Activated CD8-positive, alpha-beta memory T cell treated with anti-CD3 and anti-CD28 coated beads, Interleukin-2, amount 50 U/mL, for 1 hour (primary cell): ENCODE data around the gene UMODL1.
"Not testable (repeated sequence)": the region's sequence is repeated elsewhere in the genome, so short reads cannot be mapped to it uniquely, and the experiment has no call there.

Source experiments
- DNase-seq: peaks from one replicate; pipeline ENCODE4 v3.0.0-alpha.2; 2020; ENCODE audit errors: extremely low read depth

UMODL1 gene

DNA sequence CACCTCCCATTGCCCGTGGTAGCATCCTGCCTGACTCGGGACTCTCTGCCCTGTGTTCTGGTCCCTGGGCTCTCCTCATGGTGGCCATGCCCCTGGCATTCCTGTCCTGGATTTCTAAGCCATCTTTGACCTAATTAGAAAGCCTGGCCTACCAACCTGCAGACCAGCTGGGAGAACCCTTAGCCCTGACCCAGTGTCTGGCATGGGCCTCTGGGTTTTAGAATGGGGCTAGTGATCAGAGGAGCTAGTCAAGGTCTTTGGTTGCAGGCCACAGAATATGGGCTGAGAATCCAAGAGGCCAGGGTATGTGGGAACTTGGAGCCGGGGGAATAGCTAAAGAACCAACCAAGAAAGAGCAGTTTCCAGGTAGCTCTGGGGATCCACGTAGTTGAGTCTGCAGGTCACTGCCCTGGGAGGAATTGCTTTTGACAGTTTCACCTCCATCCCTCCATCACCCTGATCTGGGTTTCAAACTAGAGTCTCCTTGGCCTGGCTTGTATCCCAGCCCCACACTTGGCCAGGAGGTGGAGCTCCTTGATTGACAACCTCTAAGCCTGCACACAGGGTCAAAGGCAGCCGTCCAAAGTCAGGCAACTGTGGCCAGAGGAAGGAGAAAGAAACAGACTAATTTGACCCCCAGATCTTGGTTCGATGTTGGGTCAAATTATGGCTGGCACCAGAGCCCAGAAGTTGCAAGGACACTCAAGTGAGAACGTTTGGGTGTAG lies 93.1 kb downstream of the UMODL1 start:
- DNase-seq, result no peak

GRCh38 chr21:42164818-42165217 lies 93.7 kb downstream of the UMODL1 start:
- DNase-seq, result no peak

- DNase-seq, result no peak
Observed at GRCh38 chr21:42165901-42166300, 94.8 kb downstream of the UMODL1 start.

DNA sequence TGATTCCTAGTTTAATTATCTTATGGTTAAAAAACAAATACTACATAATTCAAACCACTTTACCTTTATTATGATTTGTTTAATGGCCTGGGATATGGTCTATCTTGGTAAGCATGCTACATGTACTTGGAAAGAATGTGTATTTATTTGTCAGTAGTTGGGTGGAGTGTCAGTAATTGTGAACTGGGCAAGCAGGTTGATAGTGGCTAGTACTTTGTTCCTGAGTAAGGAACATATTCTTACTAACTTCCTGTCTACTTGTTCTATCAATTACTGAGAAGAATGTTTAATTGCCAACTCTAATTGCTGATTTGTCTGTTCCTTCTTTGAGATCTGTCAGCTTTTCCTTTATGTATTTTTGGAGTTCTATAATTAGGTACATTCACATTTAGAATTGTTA lies 98.6 kb downstream of the UMODL1 start:
- DNase-seq, result no peak

DNA sequence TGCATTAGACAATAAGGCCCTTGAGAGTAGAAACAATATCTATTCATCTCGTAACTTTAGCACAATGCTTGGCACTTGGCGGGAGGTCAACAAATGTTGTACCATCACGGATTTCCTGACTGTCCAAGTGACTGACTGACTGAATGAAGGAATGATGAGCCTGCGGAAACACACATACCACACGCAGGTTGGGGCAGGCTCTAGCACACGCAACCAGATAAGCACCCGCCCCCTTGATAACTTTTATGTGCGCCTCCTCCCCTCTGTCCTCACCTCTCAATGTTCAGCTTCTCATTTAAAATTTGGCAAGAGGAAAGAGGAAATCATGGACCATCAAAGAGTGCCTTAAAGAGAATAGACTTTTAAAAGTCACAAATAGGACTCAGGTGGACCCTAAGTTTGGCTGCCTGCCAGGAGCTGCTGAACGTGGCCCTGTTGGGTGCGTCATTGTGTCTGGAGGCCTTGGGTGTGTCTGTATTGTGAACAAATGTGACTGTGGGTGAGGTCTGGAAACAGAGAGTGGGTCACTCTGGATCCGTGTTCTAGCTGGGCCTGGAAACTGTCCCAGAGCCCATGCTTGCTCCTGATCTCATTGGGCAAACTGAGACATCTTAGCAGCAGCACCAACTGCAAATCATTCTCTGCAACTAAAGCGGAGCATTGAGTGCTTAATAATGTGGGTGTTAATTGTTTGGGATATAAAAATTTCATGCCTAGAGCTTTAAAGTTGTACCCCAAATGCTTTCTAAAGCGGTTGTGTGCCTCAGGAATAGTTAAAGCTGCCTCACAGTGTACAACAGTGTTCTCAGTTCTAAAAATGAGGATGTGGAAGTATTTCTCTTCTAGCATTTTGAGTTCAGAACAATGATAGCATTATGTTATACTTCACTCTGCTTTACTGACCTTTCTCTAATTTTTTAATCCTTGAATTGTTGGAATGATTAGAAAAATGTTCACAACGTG lies 100.3 kb downstream of the UMODL1 start:
- DNase-seq, result no peak

DNA sequence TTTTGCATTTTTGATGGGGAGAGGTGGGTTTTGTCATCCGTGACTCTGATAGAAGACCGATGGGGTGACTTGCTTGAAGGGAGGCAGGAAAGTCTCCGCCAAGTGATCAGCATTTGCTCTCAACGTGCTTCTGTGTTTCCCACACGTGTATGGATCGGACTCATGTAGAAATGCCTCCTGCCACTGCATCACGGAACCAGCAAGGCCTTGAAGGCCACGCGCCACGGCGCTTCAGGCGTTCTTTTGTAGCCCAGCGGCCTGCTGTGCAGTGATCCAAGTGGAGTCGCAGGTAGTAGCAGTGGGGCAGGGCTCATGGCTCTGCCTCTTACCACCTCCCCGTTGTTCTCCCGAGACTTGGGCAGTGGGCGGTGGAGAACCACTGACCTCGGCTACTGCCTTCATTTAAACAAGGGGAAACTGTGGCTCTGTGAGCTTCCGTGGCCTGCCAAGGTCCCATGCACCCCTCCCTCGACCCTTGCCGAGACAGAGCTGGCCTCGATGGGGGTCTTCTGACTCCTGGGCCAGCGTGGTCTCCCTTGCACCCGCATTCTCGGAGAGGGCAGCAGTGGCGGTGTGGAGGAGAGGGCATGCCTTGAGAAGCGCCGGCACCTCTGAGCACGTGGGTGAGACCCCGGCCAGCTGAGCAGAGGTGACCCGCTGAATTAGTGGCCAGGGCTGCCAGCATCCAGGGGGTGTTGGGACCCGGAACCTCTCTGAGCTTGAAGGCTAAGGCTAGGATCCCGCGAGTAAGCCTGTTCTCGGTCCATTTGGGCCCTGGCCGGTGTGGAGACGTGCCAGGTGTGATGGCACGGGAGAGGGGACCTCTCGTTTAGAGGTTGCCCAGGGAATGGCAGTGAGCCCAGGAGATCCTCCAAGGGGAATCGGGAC lies 101.7 kb downstream of the UMODL1 start:
- no peak for DNase-seq

- DNase-seq, result no peak
Observed at GRCh38 chr21:42174173-42174572, 103.1 kb downstream of the UMODL1 start.

DNA sequence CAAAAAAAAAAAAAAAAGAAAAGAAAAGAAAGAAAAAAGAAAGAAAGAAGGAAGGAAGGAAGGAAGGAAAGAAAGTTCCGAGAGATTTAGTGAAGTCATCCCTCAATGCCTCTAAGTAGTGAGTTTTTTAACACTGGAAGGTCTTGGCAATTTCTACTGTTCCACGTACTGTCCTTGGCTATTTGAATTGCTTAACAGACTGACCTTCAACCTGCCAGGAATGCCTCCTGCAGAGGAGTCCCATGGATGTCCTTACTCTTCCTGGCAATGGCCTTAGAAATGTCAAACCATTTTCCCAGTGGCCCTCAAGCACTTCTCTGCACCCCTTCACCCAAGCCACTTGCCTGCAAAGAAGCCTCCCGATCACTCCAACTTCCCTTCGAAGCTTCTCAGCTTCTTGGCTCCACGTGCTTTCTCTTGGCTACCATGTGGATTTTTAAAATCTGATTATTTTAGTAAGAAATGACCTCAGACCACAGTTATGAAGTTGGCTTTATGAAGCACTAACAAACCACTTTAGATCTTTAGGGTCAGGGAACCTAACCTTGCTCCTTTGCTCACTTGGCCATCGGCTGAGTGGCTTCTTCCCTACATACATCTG lies 104.1 kb downstream of the UMODL1 start:
- no peak for DNase-seq

GRCh38 chr21:42176859-42177258 lies 105.7 kb downstream of the UMODL1 start:
- no peak for DNase-seq

DNA sequence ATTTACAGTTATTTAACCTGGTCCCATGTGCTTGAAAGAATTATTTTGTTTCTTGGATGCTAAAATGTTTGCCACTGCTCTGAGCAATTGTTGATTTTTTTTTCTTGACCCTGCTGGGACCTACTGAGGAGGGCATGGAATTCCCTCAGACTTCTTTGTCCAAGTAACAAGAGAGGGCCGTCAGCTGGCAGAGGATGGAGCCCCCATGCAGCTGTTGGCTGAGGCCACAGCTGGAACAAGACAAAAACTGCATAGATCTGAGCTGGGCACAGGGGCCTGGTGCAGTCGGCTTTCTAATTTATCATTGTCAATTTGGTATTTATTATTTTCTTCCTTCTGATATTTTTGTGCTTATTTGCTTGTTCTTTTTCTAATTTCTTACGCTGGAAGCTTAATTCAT lies 108.2 kb downstream of the UMODL1 start:
- DNase-seq, result no peak

GRCh38 chr21:42180001-42180400 lies 108.9 kb downstream of the UMODL1 start:
- DNase-seq, result not testable (repeated sequence)

GRCh38 chr21:42182713-42183371 lies 111.7 kb downstream of the UMODL1 start:
- DNase-seq, result no peak

DNA sequence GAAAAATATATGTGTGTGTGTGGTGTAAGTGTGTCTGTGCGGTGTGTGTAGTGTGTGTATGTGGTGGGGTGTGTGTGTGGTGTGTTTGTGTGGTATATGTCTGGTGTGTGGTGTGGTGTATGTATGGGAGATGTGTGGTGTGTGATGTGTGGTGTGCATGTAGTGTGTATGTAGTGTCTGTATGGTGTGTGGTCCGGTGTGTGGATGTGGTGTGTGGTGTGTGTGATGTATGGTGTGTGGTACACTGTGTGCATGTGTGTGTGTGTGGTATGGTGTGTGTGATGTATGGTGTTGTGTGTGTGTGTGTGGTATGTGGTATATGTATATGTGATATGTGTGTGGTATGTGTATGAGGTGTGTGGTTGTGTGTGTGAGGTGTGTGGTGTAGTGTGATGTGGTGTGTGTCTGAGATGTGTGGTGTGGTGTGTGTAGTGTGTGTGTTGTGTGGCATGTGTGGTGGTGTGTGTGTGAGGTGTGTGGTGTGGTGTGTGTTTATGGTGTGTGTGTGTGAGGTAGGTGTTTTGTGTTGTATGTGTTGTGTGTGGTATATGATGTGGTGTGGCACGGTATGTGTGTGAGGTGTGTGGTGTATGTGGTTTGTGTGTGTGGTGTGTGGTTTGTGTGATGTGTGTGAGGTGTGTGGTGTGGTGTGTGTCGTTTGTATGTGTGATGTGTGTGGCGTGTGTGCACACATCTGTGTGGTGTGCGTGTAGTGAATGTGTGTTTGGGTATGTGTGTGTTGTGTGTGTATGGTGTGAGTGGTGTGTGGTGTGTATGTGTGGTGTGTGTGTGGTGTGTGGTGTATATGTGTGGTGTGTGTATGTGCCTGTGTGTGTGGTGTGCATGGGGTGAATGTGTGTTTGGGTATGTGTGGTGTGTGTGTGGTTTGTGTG lies 112.5 kb downstream of the UMODL1 start:
- DNase-seq, result no peak

DNA sequence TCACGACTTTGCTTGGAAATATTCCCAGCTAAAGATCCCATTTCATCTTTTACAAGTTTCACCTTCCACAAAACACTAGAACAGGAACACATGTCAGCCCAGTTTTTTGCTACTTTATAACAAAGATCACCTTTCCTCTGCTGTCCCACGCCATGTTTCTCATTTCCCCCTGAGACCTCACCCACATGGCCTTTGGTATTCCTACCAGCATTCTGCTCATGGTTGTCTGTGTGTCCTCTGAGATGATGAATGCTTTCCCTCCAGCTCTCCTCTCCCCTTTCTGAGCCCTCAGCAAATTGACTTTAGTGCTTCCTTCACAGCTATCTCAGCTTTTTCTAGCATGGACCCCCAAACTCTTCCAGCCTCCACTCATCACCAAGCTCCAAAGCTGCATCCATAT lies 115.5 kb downstream of the UMODL1 start:
- no peak for DNase-seq

- peak; percentile 59 for DNase-seq
Observed at GRCh38 chr21:42187976-42188653, 117.0 kb downstream of the UMODL1 start.

- DNase-seq, result no peak
Observed at GRCh38 chr21:42188663-42189062, 117.5 kb downstream of the UMODL1 start.

DNA sequence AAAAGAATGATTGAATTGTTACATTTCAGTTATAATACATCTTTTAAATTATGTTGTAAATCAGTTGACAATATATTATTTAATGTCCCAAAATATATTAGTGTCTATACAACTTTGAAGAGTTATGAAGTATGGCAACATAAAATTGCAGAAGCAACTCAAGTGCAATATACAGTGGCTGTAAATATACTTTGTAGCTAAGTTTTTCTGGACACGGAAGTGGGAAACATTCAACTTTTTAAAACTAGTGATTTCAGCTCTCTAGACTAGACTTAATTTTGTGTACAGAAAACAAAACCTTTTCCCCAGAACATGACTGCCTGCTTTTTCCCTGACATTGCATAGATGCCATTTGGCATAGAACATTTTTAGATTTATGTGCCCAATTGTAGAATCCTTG lies 118.3 kb downstream of the UMODL1 start:
- DNase-seq, result no peak

GRCh38 chr21:42189860-42190485 lies 118.9 kb downstream of the UMODL1 start:
- no peak for DNase-seq

GRCh38 chr21:42190486-42190863 lies 119.4 kb downstream of the UMODL1 start:
- no peak for DNase-seq
